ENCODE data around the gene LEMD3. TPM values are rescaled to one million over a fixed set of nuclear protein-coding genes. Genes with fewer than 3 reads are reported as not detected.

The LEMD3 gene
- total RNA-seq, 2 experiments from 2014 or later, result 28.2 to 37.3 TPM

GRCh38 chr12:65200007-65200665 lies 30.8 kb downstream of the LEMD3 start:
- Mint-ChIP-seq H3K4me1 (peaks cover 54% of the 10 kb centered on the region), H3K9me3 (ENCODE audit: low read depth) (peaks cover 10% of the 10 kb centered on the region), H3K27ac (no peak overlapping the region), H3K36me3 (peaks cover 81% of the 10 kb centered on the region), H3K27me3 (no peaks in the 10 kb centered on the region), H3K4me3 (no peak overlapping the region)
- CTCF ChIA-PET, result no interaction called here
- ATAC-seq (no peak), DNase-seq (no peak)

GRCh38 chr12:65203376-65203775 lies 34.0 kb downstream of the LEMD3 start:
- Mint-ChIP-seq H3K9me3 (ENCODE audit: low read depth) (peaks cover 5% of the 10 kb centered on the region), H3K27ac (no peak overlapping the region), H3K27me3 (no peaks in the 10 kb centered on the region), H3K4me3 (no peak overlapping the region), H3K4me1 (peaks cover 42% of the 10 kb centered on the region), H3K36me3 (peaks cover 71% of the 10 kb centered on the region)
- ATAC-seq (no peak), DNase-seq (no peak)
- CTCF ChIA-PET, result interaction anchor here (1.2 kb wide), 1 partner anchor 8 kb away, joined by 4 read pairs; no protein-coding TSS in a partner anchor

- Mint-ChIP-seq H3K27me3 (no peaks in the 10 kb centered on the region), H3K27ac (no peak overlapping the region), H3K4me1 (peaks cover 55% of the 10 kb centered on the region), H3K4me3 (no peak overlapping the region), H3K9me3 (ENCODE audit: low read depth) (peaks cover 5% of the 10 kb centered on the region), H3K36me3 (peaks cover 64% of the 10 kb centered on the region)
- DNase-seq (no peak), ATAC-seq (no peak)
- CTCF ChIA-PET, result interaction anchor here (1.5 kb wide), 1 partner anchor 41 kb away, joined by 4 read pairs; no protein-coding TSS in a partner anchor
Measured at GRCh38 chr12:65204886-65205525, 35.6 kb downstream of the LEMD3 start.

- Mint-ChIP-seq H3K27me3 (no peaks in the 10 kb centered on the region), H3K27ac (no peak overlapping the region), H3K4me3 (no peak overlapping the region), H3K9me3 (ENCODE audit: low read depth) (peaks cover 2% of the 10 kb centered on the region), H3K36me3 (peaks cover 58% of the 10 kb centered on the region), H3K4me1 (peaks cover 50% of the 10 kb centered on the region)
- DNase-seq (no peak), ATAC-seq (no peak)
- CTCF ChIA-PET, result no interaction called here
Measured at GRCh38 chr12:65205886-65206285, 36.5 kb downstream of the LEMD3 start.

GRCh38 chr12:65208125-65208524 lies 38.7 kb downstream of the LEMD3 start:
- peaks cover 50% of the 10 kb centered on the region for H3K4me1 Mint-ChIP-seq
- CTCF ChIA-PET, result interaction anchor here (1.0 kb wide), 1 partner anchor 17 kb away, joined by 3 read pairs; no protein-coding TSS in a partner anchor

GRCh38 chr12:65208964-65209654 lies 39.7 kb downstream of the LEMD3 start:
- CTCF ChIA-PET, result interaction anchor here (1.0 to 1.4 kb wide), 3 partner anchors 15 to 40 kb away, joined by 3 to 11 read pairs (median 4); partner anchors contain the start of gene LEMD3
- H3K4me1 Mint-ChIP-seq, result peaks cover 44% of the 10 kb centered on the region
- peaks cover 48% of the 10 kb centered on the region for H3K36me3 Mint-ChIP-seq
- ATAC-seq, result peak; percentile 47
- peak overlapping the region; percentile 90 for H3K27ac Mint-ChIP-seq
- H3K27me3 Mint-ChIP-seq, result no peaks in the 10 kb centered on the region
- H3K9me3 Mint-ChIP-seq (ENCODE audit: low read depth), result no peaks in the 10 kb centered on the region
- no peak for DNase-seq
- peak overlapping the region; percentile 62 for H3K4me3 Mint-ChIP-seq

More at GRCh38 chr12:65208125-65208524, 38.7 kb downstream of the LEMD3 start:
- Mint-ChIP-seq H3K27ac (no peak overlapping the region), H3K27me3 (no peaks in the 10 kb centered on the region), H3K36me3 (peaks cover 49% of the 10 kb centered on the region), H3K9me3 (ENCODE audit: low read depth) (no peaks in the 10 kb centered on the region), H3K4me3 (no peak overlapping the region)
- DNase-seq (no peak), ATAC-seq (no peak)

GRCh38 chr12:65209655-65210043 lies 40.3 kb downstream of the LEMD3 start:
- DNase-seq (no peak), ATAC-seq (peak; percentile 51)
- Mint-ChIP-seq H3K36me3 (peaks cover 45% of the 10 kb centered on the region), H3K4me1 (peaks cover 42% of the 10 kb centered on the region), H3K27ac (peak overlapping the region; percentile 90), H3K9me3 (ENCODE audit: low read depth) (no peaks in the 10 kb centered on the region), H3K4me3 (peak overlapping the region; percentile 62), H3K27me3 (no peaks in the 10 kb centered on the region)
- CTCF ChIA-PET, result interaction anchor here (1.0 to 1.4 kb wide), 2 partner anchors 15 to 40 kb away, joined by 4 to 11 read pairs; partner anchors contain the start of gene LEMD3

GRCh38 chr12:65217086-65217485 lies 47.7 kb downstream of the LEMD3 start:
- H3K36me3 Mint-ChIP-seq, result peaks cover 65% of the 10 kb centered on the region
- no peak overlapping the region for H3K27ac Mint-ChIP-seq
- H3K4me1 Mint-ChIP-seq, result peaks cover under 1% of the 10 kb centered on the region
- H3K27me3 Mint-ChIP-seq, result no peaks in the 10 kb centered on the region
- DNase-seq (no peak), ATAC-seq (no peak)
- H3K9me3 Mint-ChIP-seq (ENCODE audit: low read depth), result peaks cover 11% of the 10 kb centered on the region
- CTCF ChIA-PET, result interaction anchor here (1.1 kb wide), 1 partner anchor 15 kb away, joined by 4 read pairs; no protein-coding TSS in a partner anchor
- H3K4me3 Mint-ChIP-seq, result no peak overlapping the region

- peaks cover 23% of the 10 kb centered on the region for H3K9me3 Mint-ChIP-seq (ENCODE audit: low read depth)
- no peak overlapping the region for H3K4me3 Mint-ChIP-seq
- peaks cover 79% of the 10 kb centered on the region for H3K36me3 Mint-ChIP-seq
- H3K4me1 Mint-ChIP-seq, result peaks cover 5% of the 10 kb centered on the region
- DNase-seq (no peak), ATAC-seq (no peak)
- H3K27me3 Mint-ChIP-seq, result no peaks in the 10 kb centered on the region
- CTCF ChIA-PET, result no interaction called here
- H3K27ac Mint-ChIP-seq, result no peak overlapping the region
Measured at GRCh38 chr12:65220761-65221160, 51.4 kb downstream of the LEMD3 start.

GRCh38 chr12:65229441-65229840 lies 60.1 kb downstream of the LEMD3 start:
- no peak overlapping the region for H3K4me3 Mint-ChIP-seq
- CTCF ChIA-PET, result no interaction called here
- peaks cover 12% of the 10 kb centered on the region for H3K4me1 Mint-ChIP-seq
- no peak for ATAC-seq
- H3K27me3 Mint-ChIP-seq, result no peaks in the 10 kb centered on the region
- H3K27ac Mint-ChIP-seq, result no peak overlapping the region
- peaks cover 51% of the 10 kb centered on the region for H3K36me3 Mint-ChIP-seq
- H3K9me3 Mint-ChIP-seq (ENCODE audit: low read depth), result peaks cover 17% of the 10 kb centered on the region
- no peak for DNase-seq

GRCh38 chr12:65232476-65233077 lies 63.2 kb downstream of the LEMD3 start:
- Mint-ChIP-seq H3K36me3 (peaks cover 27% of the 10 kb centered on the region), H3K9me3 (ENCODE audit: low read depth) (peaks cover 12% of the 10 kb centered on the region), H3K4me3 (no peak overlapping the region), H3K4me1 (peaks cover 7% of the 10 kb centered on the region), H3K27ac (no peak overlapping the region), H3K27me3 (no peaks in the 10 kb centered on the region)
- DNase-seq (no peak), ATAC-seq (no peak)
- CTCF ChIA-PET, result interaction anchor here (0.6 to 3.4 kb wide), 17 partner anchors 9 to 437 kb away, joined by 3 to 23 read pairs (median 4); partner anchors contain the start of gene LEMD3

GRCh38 chr12:65237153-65237552 lies 67.8 kb downstream of the LEMD3 start:
- Mint-ChIP-seq H3K36me3 (peaks cover 12% of the 10 kb centered on the region), H3K9me3 (ENCODE audit: low read depth) (no peaks in the 10 kb centered on the region), H3K4me1 (peaks cover 4% of the 10 kb centered on the region), H3K27me3 (no peaks in the 10 kb centered on the region), H3K27ac (no peak overlapping the region), H3K4me3 (no peak overlapping the region)
- DNase-seq, result no peak
- no peak for ATAC-seq
- CTCF ChIA-PET, result no interaction called here

- H3K4me1 Mint-ChIP-seq, result no peaks in the 10 kb centered on the region
- H3K9me3 Mint-ChIP-seq (ENCODE audit: low read depth), result no peaks in the 10 kb centered on the region
- no peaks in the 10 kb centered on the region for H3K27me3 Mint-ChIP-seq
- no peak for ATAC-seq
- H3K4me3 Mint-ChIP-seq, result no peak overlapping the region
- CTCF ChIA-PET, result no interaction called here
- no peak for DNase-seq
- H3K27ac Mint-ChIP-seq, result no peak overlapping the region
- H3K36me3 Mint-ChIP-seq, result peaks cover 23% of the 10 kb centered on the region
Measured at GRCh38 chr12:65238609-65239008, 69.2 kb downstream of the LEMD3 start.
